Measurements from ENCODE around the gene UBQLN4.

UBQLN4 gene

DNA sequence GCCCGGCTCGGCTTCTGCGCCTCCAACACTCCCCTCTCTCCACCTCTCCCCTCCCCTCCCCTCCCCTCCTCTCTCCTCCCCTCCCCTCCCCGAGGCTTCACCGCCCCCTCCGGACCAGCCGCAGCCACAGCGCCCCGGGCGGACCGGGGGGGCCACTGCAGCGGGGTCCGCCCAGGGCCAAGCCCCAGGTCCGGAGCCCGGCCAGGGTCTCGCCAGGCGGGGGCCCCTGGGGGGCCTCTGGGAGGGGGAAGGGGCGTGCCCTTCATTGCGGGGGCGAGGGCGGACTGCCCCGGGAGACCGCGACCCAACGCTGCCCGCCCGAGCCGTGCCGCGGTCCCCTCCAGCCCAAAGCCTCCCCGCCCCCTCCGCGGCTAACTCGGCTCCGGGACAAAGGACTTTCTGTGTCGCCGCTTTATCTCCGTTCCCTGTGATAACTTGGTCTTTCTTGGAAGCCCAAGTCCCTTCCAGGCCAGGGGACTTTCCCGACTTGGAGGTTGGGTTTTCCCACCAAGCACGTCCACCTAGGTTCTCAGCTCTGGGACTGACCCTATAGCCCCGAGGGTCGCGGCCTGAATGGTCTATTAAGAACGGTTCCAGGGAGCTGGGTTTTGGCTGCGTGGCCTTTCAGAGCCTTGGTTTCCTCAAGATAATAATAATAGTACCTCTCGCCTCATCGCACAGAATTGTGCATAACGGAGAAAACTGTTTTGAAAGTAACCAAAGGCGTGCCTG lies at the start of gene UBQLN4:
UBQLN4 (minus strand) TSS at position 31 of the 732 bp plus-strand sequence. CDS start 97 bp downstream, outside the sequence.
- DNase-seq = peak; percentile 78

DNA sequence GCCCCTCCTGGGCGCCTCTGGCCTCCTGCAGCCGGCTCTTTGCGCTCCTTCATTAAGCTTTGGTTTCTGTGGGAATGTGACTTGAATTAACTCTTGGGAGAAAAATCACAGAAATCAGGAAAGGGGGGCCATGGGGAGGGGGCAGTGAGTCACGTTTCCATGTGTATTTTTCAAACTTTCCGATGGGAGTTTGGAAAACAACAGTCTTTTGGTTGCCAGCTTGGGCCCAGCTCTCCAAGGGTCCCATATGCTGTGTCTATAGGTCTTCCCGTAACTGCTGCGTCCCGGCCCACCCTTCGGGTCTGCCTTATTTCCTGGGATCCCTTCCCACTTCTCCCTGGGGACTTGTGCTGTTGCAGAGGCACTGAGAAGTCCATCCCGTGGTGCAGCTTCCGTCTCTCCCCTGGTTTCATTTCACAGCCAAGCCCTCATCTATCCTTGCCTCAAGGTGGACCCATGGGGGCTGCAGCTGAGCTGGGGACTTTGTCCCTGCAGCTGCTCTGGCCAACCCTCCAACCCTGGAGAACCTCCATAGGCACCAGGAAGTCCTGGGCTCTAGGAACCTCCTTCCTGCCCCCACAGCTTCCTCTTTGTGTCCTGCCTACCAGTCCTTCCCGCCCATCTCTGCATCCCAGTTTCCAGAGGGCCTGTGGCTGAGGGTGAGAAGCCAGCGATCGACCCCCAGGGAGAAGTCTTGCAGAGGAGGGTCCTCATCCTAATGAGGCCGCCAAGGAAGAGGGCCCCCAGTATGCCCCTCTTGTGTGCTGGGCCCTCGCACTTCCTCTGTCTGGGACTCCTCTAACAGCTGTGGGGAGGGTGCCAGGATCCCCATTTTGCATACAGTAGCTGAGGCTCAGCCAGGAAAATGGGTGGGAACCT lies 49.3 kb upstream of the UBQLN4 start:
- DNase-seq = no peak

DNA sequence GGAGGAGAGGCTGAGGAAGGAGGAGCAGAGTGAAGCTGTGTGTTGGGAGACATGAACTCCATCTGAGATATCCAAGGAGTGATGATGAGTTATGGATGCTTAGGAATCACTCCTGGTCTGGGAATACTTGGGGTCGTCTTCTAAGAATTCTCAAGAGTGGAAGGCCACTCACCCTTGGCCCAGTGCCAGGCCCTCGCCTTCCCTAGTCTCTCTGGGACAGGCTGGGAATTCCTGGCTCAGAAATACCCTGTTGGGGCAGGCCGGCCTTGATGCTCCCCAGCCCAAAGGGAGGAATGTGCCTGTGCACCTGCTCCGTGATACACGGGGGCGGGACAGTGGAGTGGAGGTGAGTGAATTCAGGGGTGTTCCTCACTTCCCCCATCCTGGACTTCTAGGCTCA lies 48.3 kb upstream of the UBQLN4 start:
- no peak for DNase-seq

DNA sequence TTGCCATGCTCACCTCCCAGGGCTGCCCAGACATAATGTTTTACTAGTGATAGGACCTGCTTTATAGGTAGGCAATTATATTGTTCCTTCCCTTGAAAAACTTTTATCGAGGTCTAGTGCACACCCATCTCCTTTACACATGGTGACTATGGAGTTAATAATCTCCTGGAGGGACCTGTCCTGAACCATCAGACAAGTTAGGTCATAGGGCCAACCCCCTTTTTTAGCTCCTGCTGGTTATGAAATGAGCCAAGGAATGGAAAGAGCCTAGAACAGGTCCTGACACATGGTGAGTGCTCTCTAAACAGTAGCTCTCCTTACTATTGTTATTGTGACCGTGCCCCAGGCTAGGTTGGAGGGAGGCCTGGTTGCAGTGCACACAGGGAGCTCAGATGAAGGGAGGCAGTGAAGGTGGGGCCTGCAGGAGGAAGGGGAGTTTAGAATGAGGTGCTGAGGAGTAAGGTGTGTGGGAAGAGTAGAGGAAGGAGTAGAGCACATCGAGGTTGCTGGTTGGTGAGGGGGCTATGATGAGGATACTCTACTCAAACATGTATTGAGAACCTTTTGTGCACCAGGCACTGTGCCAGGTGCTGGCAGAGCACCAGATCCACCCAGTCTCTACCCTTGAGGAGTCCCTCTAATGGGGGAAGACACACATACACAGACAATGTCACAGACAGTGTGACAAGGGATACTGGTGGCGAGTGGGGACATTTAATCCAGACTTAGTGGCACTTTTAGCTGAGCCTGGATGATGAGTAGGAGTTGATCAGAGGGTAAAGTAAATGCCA lies 46.8 kb upstream of the UBQLN4 start:
- no peak for DNase-seq

DNA sequence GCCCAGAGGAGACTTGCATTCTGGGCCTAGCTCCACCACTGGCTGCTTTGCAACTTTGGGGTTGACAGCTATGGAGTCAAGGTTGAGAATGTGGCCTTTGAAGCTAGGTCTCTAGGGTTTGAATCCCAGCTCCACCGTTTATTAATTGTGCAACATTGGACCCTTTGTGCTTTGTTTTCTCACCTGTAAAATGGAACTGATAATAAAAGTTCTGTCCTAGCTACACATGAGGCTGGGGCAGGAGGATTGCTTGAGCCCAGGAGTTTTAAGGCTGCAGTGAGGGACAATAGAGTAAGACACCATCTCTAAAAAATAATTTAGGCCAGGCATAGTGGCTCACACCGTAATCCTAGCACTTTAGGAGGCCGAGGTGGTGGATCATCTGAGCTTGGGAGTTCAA lies 45.7 kb upstream of the UBQLN4 start:
- DNase-seq = no peak

DNA sequence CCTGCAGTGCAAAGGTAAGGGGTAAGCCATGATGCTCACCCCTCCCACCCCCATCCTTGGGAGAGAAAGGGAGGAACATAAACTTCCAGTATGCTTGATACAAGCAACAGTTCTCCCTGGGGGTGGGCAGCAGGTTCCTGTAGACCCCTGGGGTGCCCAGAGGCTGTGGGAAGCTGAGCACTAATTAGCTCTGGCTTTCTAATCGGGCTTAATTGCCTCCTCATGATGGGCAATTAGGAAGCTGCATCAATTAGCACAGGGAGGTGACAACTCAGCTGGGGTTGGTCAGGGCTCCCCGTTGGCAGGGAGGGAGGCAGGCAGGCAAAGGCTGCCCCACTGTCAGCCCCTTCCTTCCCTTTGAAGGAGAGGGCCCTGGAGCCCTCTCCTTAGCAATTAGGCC lies 45.2 kb upstream of the UBQLN4 start:
- DNase-seq = no peak

DNA sequence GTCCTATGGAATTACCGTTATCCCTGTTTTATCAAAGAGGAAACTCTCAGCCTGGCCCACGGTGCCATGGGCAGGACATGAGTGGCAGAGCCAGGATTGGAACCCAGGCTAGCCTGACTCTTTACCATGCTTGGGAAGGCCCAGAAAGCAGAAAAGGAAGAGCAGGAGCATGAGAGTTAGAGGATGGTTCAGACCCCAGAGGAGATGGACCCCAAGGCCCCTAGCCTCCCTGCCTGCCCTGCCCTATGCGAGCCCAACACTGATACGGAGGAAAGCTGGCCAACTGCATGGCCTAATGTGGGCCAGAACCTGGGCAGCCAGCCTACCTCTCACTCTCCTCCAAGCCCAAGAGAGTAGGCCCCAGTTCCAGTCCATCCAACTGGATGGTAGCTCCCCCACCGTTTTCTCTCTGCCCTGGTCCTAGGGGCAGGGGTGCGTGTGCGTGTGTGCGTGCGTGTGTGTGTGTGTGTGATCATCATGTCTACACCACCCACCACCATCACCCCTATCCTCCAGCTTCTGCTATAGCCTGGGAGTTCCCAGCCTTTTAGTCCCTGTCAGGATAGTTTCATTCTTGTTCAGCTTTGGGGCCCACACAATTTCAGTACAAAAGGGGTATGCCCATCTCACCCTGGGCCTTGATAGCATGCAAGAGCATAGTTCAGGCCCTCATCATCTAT lies 44.0 kb upstream of the UBQLN4 start:
- no peak for DNase-seq

DNA sequence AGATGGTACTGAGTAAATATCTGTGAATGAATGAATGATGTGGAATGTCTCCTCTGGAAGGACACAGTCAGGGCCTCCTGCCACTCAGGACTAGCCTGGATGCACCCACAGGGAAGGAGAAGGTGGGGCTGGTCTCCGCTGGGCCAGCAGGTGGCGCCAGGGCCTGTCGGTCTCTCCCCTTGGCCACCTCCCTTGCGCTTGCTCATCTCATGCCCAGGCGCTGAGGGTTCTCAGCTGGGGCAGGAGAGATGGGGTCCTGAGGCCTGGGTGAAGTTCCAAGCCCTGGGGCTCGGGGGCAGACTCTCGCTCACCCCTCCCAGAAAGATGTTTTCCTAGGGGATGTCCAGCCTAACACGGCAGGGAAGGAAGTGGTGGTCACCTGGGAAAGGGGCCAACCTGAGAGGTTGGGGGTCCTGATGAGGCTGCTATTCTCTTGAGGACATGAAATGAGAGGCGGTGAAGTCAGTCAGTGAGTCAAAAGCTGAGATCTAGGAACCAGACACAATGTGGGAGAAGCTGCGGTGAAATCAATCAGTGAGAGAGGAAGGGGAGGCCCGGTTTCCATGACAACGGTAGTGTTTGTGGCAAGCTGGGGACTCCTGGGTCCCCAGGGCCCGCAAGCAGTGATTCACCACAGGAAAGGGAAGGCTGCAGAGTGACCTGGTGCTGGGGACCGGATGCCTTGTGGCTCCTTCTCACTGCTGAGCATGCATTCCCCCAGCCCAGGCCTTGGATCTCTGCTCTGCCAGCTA lies 43.2 kb upstream of the UBQLN4 start:
- peak; percentile 89 for DNase-seq

DNA sequence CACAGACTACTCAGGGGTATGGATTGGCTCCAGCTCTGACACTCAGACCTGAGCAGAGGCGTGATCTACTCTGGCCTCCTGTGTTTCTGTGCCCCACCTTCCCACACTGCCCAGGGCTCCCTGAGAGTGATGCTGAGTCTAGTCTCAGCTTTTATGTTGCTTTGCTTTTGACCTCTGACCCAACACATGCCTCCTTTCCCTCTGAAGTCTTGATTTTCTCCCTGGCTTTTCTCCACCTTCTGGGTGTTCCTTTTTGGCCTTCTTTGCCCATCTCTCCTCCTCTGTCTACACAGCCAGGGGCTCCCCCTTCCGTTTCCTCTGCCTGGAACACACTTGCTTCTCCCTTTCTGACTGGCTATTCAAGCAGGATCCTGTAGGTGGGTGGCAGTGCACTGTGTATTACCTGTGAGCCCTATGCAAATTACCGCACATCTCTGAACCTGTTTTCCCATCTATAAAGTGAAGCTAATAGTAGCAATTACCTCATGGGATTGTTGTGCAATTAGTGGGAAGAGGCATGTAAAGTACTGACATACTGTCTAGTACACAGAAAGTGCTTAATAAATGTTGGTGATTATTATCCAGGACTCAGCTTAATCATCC lies 42.4 kb upstream of the UBQLN4 start:
- DNase-seq = no peak

DNA sequence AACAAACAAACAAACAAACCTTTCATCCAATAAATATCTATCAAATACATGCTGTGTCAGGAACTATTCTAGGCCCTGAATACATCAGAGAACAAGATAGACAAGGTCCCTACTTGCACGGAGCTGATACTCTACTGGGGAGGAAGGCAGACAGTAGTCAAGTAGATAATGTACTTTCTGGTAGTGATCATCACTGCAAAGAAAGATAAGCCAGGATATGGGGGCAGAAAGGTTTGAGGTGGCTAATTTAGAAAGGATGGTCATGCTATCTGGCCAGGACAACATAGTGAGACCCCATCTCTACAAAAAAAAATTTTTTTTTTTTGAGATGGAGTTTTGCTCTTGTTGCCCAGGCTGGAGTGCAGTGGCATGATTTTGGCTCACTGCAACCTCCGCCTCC lies 38.0 kb upstream of the UBQLN4 start:
- DNase-seq = no peak

DNA sequence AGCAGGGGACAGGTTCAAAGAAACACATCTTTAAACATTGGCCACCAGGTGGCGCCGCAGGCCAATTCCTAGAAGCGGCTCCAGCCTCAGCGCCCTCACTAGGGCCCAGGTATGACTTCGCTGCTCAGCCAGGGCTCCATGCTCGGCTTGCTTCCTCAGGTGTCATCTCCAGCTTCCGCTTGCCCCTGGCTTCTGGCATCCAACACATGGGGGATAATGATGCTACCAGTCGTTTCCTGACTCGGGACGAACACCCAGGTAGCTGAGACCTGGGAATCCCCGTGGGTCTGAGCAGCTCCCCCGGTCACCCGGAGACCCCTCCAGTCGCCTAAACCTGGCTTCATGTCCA lies 37.2 kb upstream of the UBQLN4 start:
- peak; percentile 65 for DNase-seq

DNA sequence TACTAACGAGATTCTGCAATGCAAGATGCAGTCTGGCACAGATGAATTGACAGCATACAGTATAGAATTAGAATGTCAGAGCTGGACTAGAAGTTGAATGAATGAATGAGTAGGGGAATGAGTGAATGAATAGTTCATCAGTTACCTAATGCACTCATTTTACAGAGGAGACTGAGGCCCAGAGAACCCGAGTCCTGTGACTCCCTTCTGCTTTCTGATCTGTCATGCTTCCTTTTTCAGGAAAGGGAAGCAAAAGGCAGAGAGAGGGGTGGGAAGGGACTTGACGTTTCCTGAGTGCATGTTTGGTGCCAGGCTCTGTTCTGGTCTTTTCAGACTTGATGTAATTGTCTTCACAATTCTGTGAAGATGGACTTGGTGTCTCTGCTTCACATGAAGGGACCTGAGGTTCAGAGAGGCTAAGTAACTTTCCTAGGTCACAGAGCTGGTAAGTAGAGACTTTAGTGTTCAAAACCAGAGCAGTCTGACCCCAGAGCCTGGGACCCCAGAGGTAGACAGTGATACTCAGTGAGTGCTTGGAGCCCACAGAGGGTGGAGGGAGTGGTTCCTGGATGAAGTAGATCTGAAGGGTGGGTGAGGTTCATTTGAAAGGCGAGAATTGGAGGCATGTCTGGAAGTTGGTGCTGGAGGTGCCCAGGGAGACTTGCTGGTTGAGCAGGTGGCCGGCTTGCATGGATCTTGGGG lies 36.7 kb upstream of the UBQLN4 start:
- peak; percentile 20 for DNase-seq

DNA sequence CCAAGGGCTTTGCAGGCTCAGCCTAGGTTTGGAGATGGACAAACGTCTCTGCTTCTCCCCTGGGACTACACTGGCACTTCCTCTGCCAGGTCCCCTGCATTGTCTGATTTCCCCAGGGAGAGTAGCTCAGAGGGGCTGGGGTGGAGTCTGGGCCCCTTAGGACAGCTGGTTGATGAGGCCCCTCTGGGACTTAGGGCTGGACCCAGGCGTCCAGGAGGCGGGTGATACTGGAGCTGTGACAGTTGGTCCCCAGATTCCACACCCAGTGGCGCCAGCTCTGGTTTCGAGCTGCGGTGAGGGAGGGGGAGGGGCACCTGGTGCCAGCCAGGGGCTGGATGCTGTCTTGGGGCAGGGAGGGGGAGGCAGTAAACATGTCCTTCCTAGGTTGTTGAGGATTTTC lies 36.1 kb upstream of the UBQLN4 start:
- DNase-seq = no peak

DNA sequence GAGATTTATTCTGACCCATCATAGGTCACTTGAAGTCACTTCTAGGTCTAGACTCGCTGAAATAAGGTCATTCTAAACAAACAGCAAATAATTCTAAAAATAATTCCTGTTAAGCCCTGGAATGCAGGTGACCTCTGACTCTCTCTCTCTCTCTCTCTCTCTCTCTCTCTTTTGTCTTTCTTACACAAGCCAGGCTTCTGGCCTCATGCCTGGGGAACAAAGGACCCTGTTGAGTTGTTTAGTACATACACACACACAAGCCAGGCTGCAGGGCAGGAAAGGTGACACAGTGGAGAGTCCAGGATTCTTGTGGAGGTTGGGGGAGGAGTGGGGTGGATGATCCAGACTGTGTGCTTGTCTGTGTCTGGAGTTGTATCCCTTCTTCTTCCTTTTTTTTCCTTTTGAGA lies 32.7 kb upstream of the UBQLN4 start:
- no peak for DNase-seq

DNA sequence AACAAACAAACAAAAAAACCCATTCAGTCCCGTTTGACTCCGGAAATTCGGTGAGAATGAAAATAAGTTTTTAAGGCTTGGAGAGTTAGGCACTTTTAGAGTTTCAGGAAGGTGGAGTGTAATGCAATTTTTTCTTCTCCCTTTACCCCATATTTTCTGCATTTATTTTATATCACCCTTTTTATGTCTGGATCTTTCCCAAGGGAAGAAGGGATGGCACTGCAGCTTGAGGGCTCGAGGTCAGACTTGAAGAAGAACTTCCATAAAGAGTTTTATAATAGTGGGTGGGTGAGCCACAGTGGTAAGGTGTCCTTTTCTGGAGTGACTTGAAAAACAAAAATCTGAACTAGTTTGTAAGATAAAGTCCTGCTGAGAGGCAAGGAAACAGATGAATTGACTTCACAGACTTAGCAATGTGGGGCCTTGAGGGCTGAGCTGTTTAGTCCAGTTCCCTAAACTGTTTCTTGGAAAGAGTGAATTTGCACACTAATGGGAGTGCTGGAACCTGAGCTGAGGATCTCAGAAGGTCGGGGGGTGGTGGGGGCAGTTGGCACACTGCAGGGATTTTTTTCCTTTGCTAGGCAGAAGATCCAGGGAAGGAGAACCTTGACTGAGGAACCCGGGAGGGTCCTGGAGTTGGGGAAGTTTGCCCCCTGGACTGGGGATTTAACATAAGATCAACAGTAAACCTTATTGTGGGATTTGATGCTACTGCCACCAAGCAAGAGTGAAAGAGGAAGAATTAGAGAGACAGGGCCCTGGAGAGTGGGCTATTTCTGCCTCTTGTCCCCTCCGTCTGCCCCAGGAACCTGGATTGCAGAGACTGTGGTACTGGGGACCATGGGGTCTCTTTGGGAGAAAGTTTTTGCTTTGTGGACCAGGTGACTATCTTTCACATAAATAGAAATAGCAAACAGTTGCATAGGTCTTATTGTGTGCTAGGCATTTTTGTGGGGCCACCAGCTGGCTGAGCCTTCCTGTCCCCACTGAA lies 30.5 kb upstream of the UBQLN4 start:
- no peak for DNase-seq

DNA sequence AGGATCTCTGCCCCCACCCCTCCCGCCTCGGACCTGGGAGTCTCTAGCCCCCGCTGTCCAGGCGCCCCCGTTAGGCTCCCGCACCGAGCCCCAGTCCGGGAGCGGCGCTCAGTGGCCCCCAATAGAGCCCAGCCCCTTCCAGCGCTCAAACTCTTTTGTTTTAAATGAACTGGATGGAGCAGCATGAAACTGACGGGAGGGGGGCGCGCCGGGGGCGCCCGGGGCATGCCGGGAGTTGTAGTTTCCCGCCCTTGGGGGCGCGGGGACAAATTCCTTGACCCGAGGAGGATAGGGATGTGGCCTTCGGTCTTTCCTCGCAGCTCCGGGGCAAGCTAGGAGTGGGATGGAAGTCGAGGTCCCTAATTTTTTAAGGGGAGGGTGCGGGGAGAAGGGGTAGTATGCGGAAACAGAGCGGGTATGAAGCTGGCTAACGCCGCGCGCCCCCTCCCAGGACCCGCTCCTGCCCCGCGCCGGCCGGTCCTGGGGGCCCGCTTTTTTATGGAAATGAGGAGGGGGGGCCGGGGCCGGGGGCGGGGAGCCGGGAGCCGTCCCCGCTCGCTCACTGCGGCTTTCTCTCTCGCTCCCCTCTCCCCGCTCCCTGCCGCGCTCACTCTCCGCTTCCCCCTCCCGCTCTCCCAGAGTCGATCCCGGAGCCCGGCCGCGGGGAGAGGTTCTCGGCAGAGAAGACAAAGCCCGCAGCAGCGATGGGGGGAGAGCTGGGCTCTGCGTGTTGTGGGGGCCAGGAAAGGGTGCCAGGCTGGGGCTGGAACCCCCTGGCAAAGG lies 28.9 kb upstream of the UBQLN4 start, which contains the start of gene MEX3A:
MEX3A (minus strand) TSS at position 157 of the 783 bp plus-strand sequence. CDS start 467 bp downstream, outside the sequence.
- peak; percentile 18 for DNase-seq

DNA sequence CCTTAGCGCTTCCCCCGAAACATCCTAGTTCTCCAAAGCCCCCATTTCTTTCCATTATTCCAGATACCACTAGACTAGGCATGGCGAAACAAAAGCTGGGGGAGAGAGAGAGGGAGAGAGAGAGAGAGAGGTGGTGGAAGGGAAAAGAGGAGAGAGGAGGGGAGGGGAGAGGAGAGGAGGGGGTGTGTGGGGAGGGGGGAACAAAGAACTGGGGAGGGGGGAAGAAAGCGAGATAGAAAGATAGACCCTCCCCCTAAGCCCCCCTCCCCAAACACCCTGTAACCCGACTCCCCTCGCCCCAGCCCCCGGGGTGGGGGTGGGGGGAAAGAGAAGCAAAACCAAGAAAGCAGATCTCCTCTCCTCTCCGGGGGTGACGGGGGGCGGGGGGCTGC lies 28.3 kb upstream of the UBQLN4 start:
- DNase-seq = no peak

DNA sequence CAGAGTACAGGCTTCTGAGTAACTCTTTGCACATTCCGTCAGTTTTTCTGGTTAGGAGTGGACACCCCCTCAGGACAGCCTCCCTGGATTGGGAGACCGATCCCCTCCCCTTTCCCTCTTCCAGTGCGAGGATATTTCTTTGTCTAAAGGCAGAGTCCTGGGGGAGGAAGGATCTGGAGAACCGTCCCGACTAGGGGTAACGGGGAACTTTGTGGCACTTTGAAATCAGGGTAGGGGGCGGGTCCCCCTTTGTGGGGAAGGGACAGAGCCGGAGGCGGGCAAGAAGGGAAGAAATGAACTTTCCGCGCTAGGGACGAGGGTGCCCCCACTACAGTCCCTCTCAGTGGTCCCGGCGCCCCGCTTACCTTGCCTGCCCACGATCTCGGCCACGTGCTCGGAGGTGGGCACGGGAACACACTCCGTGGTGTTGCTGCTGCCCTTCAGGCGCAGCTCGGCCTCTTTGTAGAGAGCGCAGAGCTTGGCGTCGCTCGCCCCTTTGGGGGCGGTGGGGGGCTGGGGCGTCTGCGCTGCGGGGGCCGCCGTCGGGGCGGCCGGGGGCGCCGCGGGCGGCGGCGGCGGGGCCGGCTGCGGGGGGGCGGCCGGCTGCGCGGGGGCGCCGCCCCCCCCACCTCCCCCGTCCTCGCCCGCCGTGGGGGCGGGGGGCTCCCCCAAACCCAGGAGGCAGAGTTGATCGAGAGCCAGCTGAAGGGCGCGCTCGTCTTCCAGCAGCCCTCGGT lies 27.8 kb upstream of the UBQLN4 start:
- no peak for DNase-seq

All from GDM1 (cell line).